ENCODE measurements around the gene NEAT1. TPM values are rescaled to one million over a fixed set of nuclear protein-coding genes. Genes with fewer than 3 reads are reported as not detected.

NEAT1 gene
- polyA plus RNA-seq, 1 donor from 2014 or later: 4.2 TPM

GRCh38 chr11:65401803-65402248 is 20.8 kb upstream of the NEAT1 start:
- Histone ChIP-seq H3K4me3 (ENCODE audit: low read length) (no peak overlapping the region), H3K79me2 (replicated peaks; ENCODE audit: insufficient read depth, low read length) (no peaks in the 10 kb centered on the region), H3K36me3 (ENCODE audit: insufficient read depth, low read length) (no peaks in the 10 kb centered on the region), H3K9me2 (ENCODE audit: insufficient read depth, low read length) (no peaks in the 10 kb centered on the region), H3K27ac (ENCODE audit: low read length) (no peak overlapping the region), H4K20me1 (ENCODE audit: insufficient read depth) (no peaks in the 10 kb centered on the region), H3K4me2 (ENCODE audit: low read length) (no peak overlapping the region), H3F3A (ENCODE audit: insufficient read depth, low read length, poor library complexity, severe bottlenecking) (no peaks in the 10 kb centered on the region), H3K9ac (ENCODE audit: low read length) (no peak overlapping the region), H3K9me3 (ENCODE audit: low read length) (no peaks in the 10 kb centered on the region), H3K27me3 (ENCODE audit: insufficient read depth, low read depth, low read length) (no peaks in the 10 kb centered on the region), H2AFZ (ENCODE audit: low read depth, low read length) (no peak overlapping the region)
- TF ChIP-seq TAF1 (IDR thresholded peaks at IDR 0.05; ENCODE audit: low read depth): no peak

- Histone ChIP-seq H3K9me3 (ENCODE audit: low read length) (no peaks in the 10 kb centered on the region), H3K27ac (ENCODE audit: low read length) (no peak overlapping the region), H4K20me1 (ENCODE audit: insufficient read depth) (no peaks in the 10 kb centered on the region), H3F3A (ENCODE audit: insufficient read depth, low read length, poor library complexity, severe bottlenecking) (no peaks in the 10 kb centered on the region), H3K9me2 (ENCODE audit: insufficient read depth, low read length) (no peaks in the 10 kb centered on the region), H3K9ac (ENCODE audit: low read length) (no peak overlapping the region), H3K79me2 (replicated peaks; ENCODE audit: insufficient read depth, low read length) (no peaks in the 10 kb centered on the region), H3K4me2 (ENCODE audit: low read length) (no peak overlapping the region), H3K4me3 (ENCODE audit: low read length) (no peak overlapping the region), H3K27me3 (ENCODE audit: insufficient read depth, low read depth, low read length) (no peaks in the 10 kb centered on the region), H3K36me3 (ENCODE audit: insufficient read depth, low read length) (no peaks in the 10 kb centered on the region), H2AFZ (ENCODE audit: low read depth, low read length) (no peak overlapping the region)
- TF ChIP-seq SMC3 (conservative IDR thresholded peaks at IDR 0.05; ENCODE audit: poor library complexity) (no peak), TAF1 (IDR thresholded peaks at IDR 0.05; ENCODE audit: low read depth) (no peak)
Measured at GRCh38 chr11:65402790-65403189, 19.8 kb upstream of the NEAT1 start.

- no peaks in the 10 kb centered on the region for H3F3A ChIP-seq (ENCODE audit: insufficient read depth, low read length, poor library complexity, severe bottlenecking)
- no peaks in the 10 kb centered on the region for H3K27me3 ChIP-seq (ENCODE audit: insufficient read depth, low read depth, low read length)
- H2AFZ ChIP-seq (ENCODE audit: low read depth, low read length): no peak overlapping the region
- H3K27ac ChIP-seq (ENCODE audit: low read length): no peak overlapping the region
- H3K9me2 ChIP-seq (ENCODE audit: insufficient read depth, low read length): no peaks in the 10 kb centered on the region
- H3K36me3 ChIP-seq (ENCODE audit: insufficient read depth, low read length): no peaks in the 10 kb centered on the region
- H4K20me1 ChIP-seq (ENCODE audit: insufficient read depth): no peaks in the 10 kb centered on the region
- TF ChIP-seq SMC3 (conservative IDR thresholded peaks at IDR 0.05; ENCODE audit: poor library complexity) (no peak), EP300 (conservative IDR thresholded peaks at IDR 0.05; ENCODE audit: poor library complexity, severe bottlenecking) (no peak), EZH2 (IDR thresholded peaks at IDR 0.05; ENCODE audit: borderline replicate concordance, insufficient read depth, low read length, poor library complexity, severe bottlenecking) (no peak), MXI1 (conservative IDR thresholded peaks at IDR 0.05; ENCODE audit: poor library complexity, severe bottlenecking) (no peak), REST (IDR thresholded peaks at IDR 0.05; ENCODE audit: borderline replicate concordance) (no peak), RAD21 (conservative IDR thresholded peaks at IDR 0.05) (no peak), CTCF (IDR thresholded peaks at IDR 0.05; ENCODE audit: poor library complexity, severe bottlenecking) (no peak), POLR2AphosphoS5 (IDR thresholded peaks at IDR 0.05) (no peak), TAF1 (IDR thresholded peaks at IDR 0.05; ENCODE audit: low read depth) (no peak)
- no peak overlapping the region for H3K4me2 ChIP-seq (ENCODE audit: low read length)
- no peaks in the 10 kb centered on the region for H3K9me3 ChIP-seq (ENCODE audit: low read length)
- H3K79me2 ChIP-seq (replicated peaks; ENCODE audit: insufficient read depth, low read length): no peaks in the 10 kb centered on the region
- H3K4me3 ChIP-seq (ENCODE audit: low read length): no peak overlapping the region
- no peak overlapping the region for H3K9ac ChIP-seq (ENCODE audit: low read length)
Measured at GRCh38 chr11:65403607-65404121, 18.9 kb upstream of the NEAT1 start.

Measured in neural cell (in vitro differentiated cells).